ENCODE measurements around the gene CD6. TPM values are rescaled to one million over a fixed set of nuclear protein-coding genes. Genes with fewer than 3 reads are reported as not detected.

The CD6 gene
- total RNA-seq, 3 donors from 2014 or later (not counting 1 experiment from before 2014, with no cell fraction given) = 18.9 to 111 (median 85.6) TPM

DNA sequence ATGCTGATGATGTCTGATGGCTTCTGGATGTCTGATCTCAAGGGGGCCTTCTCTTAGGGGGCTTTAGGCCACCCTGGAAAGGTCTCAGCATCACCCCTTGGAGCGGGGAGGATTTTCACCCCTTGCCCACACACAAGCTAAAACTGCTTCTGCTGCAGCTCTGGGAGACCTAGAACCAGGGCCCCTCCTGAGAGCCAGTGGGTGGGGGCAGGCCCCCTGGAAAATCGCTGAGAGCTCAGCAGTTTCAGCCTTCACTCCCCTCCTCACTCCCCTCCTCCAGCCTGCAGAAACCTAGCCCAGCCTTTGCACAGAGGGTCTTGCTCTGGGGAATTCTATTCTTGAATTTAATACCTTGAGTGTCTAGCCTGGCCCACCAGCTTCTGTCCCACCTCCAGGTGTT lies 17.2 kb downstream of the CD6 start:
- no peak overlapping the region for H3K4me3 ChIP-seq (ENCODE audit: low read length)
- H3K9me3 Mint-ChIP-seq = no peaks in the 10 kb centered on the region

DNA sequence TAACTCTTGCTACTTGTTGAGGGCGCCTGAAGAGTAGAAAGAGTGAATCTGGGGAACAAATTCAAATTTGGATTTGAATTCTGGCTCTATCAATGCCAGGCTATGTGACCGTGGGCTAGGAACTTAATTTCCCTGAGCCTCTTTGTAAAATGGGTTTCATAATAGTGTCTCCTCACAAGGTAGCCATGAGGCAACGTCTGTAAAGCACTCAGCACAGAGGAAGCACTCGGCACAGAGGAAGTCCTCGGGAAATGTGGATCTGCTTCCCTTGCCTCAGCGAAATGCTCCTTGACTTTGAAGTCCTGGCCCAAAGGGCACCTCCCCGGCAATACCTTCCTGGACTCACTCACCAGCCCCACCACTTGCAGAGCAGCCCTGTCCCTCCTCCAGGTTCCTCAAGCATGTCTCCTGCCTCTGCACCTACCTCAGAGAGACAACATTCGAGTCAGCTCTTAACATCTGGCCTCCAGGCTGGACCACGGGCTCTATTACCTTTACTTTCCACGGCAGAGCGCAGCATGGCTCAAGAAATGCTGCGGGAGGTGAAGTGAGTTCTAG lies 17.7 kb downstream of the CD6 start:
- Mint-ChIP-seq H3K4me1 (peaks cover 14 to 32% of the 10 kb centered on the region in 2 donors), H3K9me3 (no peaks in the 10 kb centered on the region), H3K36me3 (no peaks in the 10 kb centered on the region), H3K4me3 (no peak overlapping the region), H3K27ac (no peak overlapping the region), H3K27me3 (ENCODE audit: low read depth in 2 of 2) (peaks cover 0 to 5% of the 10 kb centered on the region in 2 donors)
- TF ChIP-seq, protein P1, sequence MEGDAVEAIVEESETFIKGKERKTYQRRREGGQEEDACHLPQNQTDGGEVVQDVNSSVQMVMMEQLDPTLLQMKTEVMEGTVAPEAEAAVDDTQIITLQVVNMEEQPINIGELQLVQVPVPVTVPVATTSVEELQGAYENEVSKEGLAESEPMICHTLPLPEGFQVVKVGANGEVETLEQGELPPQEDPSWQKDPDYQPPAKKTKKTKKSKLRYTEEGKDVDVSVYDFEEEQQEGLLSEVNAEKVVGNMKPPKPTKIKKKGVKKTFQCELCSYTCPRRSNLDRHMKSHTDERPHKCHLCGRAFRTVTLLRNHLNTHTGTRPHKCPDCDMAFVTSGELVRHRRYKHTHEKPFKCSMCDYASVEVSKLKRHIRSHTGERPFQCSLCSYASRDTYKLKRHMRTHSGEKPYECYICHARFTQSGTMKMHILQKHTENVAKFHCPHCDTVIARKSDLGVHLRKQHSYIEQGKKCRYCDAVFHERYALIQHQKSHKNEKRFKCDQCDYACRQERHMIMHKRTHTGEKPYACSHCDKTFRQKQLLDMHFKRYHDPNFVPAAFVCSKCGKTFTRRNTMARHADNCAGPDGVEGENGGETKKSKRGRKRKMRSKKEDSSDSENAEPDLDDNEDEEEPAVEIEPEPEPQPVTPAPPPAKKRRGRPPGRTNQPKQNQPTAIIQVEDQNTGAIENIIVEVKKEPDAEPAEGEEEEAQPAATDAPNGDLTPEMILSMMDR (IDR thresholded peaks at IDR 0.05) = no peak
- WGBS (ENCODE audit: insufficient coverage) = 78% methylated on average over 12 of the region's 12 CpGs
- intact Hi-C loops (cut with micrococcal nuclease) = no loop called here
- Histone ChIP-seq H3K4me1 (ENCODE audit: control insufficient read depth, insufficient read depth, low read length) (peaks cover 55% of the 10 kb centered on the region), H3K27ac (ENCODE audit: low read length) (no peak overlapping the region), H3K9me3 (ENCODE audit: control insufficient read depth, insufficient read depth, low read length) (no peaks in the 10 kb centered on the region), H3K36me3 (ENCODE audit: control insufficient read depth, insufficient read depth, low read length) (no peaks in the 10 kb centered on the region), H3K27me3 (ENCODE audit: control insufficient read depth, insufficient read depth, low read length) (no peaks in the 10 kb centered on the region), H3K4me3 (ENCODE audit: low read length) (no peak overlapping the region)
- ATAC-seq (no peak), DNase-seq (no peak)

More for the DNA sequence above, 17.2 kb downstream of the CD6 start:
- ATAC-seq (no peak), DNase-seq (no peak)
- H3K4me1 ChIP-seq (ENCODE audit: control insufficient read depth, insufficient read depth, low read length) = peaks cover 51% of the 10 kb centered on the region
- WGBS (ENCODE audit: insufficient coverage) = 92% methylated on average over 2 of the region's 2 CpGs
- H3K27me3 Mint-ChIP-seq (ENCODE audit: low read depth in 2 of 2) = peaks cover 0 to 5% of the 10 kb centered on the region in 2 donors
- H3K27me3 ChIP-seq (ENCODE audit: control insufficient read depth, insufficient read depth, low read length) = no peaks in the 10 kb centered on the region
- H3K4me3 Mint-ChIP-seq = no peak overlapping the region
- intact Hi-C loops (cut with micrococcal nuclease) = no loop called here
- no peak overlapping the region for H3K27ac Mint-ChIP-seq
- H3K27ac ChIP-seq (ENCODE audit: low read length) = no peak overlapping the region
- no peaks in the 10 kb centered on the region for H3K36me3 Mint-ChIP-seq
- no peaks in the 10 kb centered on the region for H3K36me3 ChIP-seq (ENCODE audit: control insufficient read depth, insufficient read depth, low read length)
- TF ChIP-seq, protein P1 (IDR thresholded peaks at IDR 0.05) = no peak
- peaks cover 11 to 34% of the 10 kb centered on the region in 2 donors for H3K4me1 Mint-ChIP-seq
- H3K9me3 ChIP-seq (ENCODE audit: control insufficient read depth, insufficient read depth, low read length) = no peaks in the 10 kb centered on the region

DNA sequence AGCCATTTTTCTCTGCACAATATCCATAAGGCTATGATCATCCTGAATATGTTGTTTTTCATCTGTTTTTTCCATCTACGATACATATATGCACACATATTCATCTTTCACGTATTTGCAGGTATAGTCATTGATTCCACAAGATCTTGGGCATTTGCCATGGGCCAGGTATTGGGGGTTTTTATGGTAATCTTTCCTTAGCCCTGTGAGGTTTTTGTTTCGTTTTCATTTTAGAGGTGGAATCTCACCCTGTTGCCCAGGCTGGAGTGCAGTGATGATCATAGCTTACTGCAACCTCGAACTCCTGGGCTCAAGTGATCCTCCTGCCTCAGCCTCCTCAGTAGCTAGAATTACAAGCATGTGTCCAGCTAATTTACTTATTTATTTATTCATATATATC lies 20.0 kb downstream of the CD6 start:
- H3K27ac ChIP-seq (ENCODE audit: low read length) = no peak overlapping the region
- no peak overlapping the region for H3K4me3 ChIP-seq (ENCODE audit: low read length)
- DNase-seq = peak in 1 of 2 donors; percentile 63

More for the DNA sequence above, 20.0 kb downstream of the CD6 start:
- intact Hi-C loops (cut with micrococcal nuclease) = no loop called here
- WGBS (ENCODE audit: insufficient coverage) = 71% methylated on average over 2 of the region's 4 CpGs
- H3K36me3 Mint-ChIP-seq = no peaks in the 10 kb centered on the region
- H3K27me3 Mint-ChIP-seq (ENCODE audit: low read depth in 2 of 2) = no peaks in the 10 kb centered on the region
- H3K4me3 Mint-ChIP-seq = no peak overlapping the region
- peaks cover 14 to 31% of the 10 kb centered on the region in 2 donors for H3K4me1 Mint-ChIP-seq
- no peak for ATAC-seq
- Histone ChIP-seq H3K4me1 (ENCODE audit: control insufficient read depth, insufficient read depth, low read length) (peaks cover 42% of the 10 kb centered on the region), H3K9me3 (ENCODE audit: control insufficient read depth, insufficient read depth, low read length) (no peaks in the 10 kb centered on the region), H3K36me3 (ENCODE audit: control insufficient read depth, insufficient read depth, low read length) (no peaks in the 10 kb centered on the region), H3K27me3 (ENCODE audit: control insufficient read depth, insufficient read depth, low read length) (no peaks in the 10 kb centered on the region)
- TF ChIP-seq, protein P1 (IDR thresholded peaks at IDR 0.05) = no peak
- H3K27ac Mint-ChIP-seq = no peak overlapping the region
- no peaks in the 10 kb centered on the region for H3K9me3 Mint-ChIP-seq
